Colonic mucosa (tissue), 4 donors: ENCODE results near the gene TMEM63C. TPM values are rescaled to one million over a fixed set of nuclear protein-coding genes. Genes with fewer than 3 reads are reported as not detected.

Experiments used
- DNase-seq: peaks from one replicate; pipeline ENCODE4 v3.0.0-alpha.2; 2020
- H3K27ac ChIP-seq: fragments of 200-600 bp; one replicate; pipeline ENCODE4 v1.8.0; 2021
- H3K27me3 ChIP-seq: fragments of 200-600 bp; one replicate; pipeline ENCODE4 v1.8.0; 2021
- H3K36me3 ChIP-seq: fragments of 200-600 bp; one replicate; pipeline ENCODE4 v1.8.0; 2021
- H3K4me1 ChIP-seq: fragments of 200-600 bp; one replicate; pipeline ENCODE4 v1.8.0; 2021; ENCODE audit warnings: mild to moderate bottlenecking
- H3K4me3 ChIP-seq: fragments of 200-600 bp; one replicate; pipeline ENCODE4 v1.8.0; 2021
- H3K9ac ChIP-seq, 2 donors: one replicate each; pipeline ENCODE4 v1.7.0; 2013; ENCODE audit warnings: control low read depth in 2 of 2, low read depth in 2 of 2, low read length in 2 of 2
- H3K9me3 ChIP-seq: fragments of 200-600 bp; one replicate; pipeline ENCODE4 v1.8.0; 2021
- CTCF ChIP-seq: fragments of 200-600 bp; IDR thresholded peaks from one replicate; pipeline ENCODE4 v1.8.0; 2022; ENCODE audit warnings: antibody characterized with exemption, mild to moderate bottlenecking
- intact Hi-C: fragments of 100-400 bp; cut with DNase I; formaldehyde crosslinking; loops from one replicate; pipeline ENCODE4 v1.14.1; 2022
- total RNA-seq, 2 donors: library from RNA; stranded (reverse); fragmentation: NEBNext Ultra II Directional in 1 of 2; extraction: Animal tissue kit (Norgen Biotek cat#: 25700) in 1 of 2; gene quantifications; one replicate each; pipeline ENCODE4 v1.2.1, GENCODE V29; 2021
- donor health status: healthy.
- donor health status: DM: no; HTN: no; CAD: no.
- donor health status: DM: no; HTN: no; CAD: no.

Gene TMEM63C
- total RNA-seq, 2 donors from 2014 or later = 5.9 to 13.2 TPM

- Histone ChIP-seq H3K9me3 (no peaks in the 10 kb centered on the region), H3K27me3 (peaks cover 15% of the 10 kb centered on the region), H3K4me3 (no peak overlapping the region), H3K36me3 (no peaks in the 10 kb centered on the region), H3K4me1 (no peaks in the 10 kb centered on the region), H3K9ac (no peak overlapping the region), H3K27ac (no peak overlapping the region)
- no peak for TF ChIP-seq CTCF
- intact Hi-C loops = no loop called here
- no peak for DNase-seq
These were observed 93.5 kb downstream of the TMEM63C start for GRCh38 chr14:77275041-77275580.

- H3K27me3 ChIP-seq = peaks cover 11% of the 10 kb centered on the region
- no peak overlapping the region for H3K9ac ChIP-seq
- H3K9me3 ChIP-seq = no peaks in the 10 kb centered on the region
- no peak overlapping the region for H3K4me3 ChIP-seq
- H3K36me3 ChIP-seq = no peaks in the 10 kb centered on the region
- no peak for TF ChIP-seq CTCF
- DNase-seq = no peak
- intact Hi-C loops = no loop called here
- H3K4me1 ChIP-seq = no peaks in the 10 kb centered on the region
- H3K27ac ChIP-seq = no peak overlapping the region
These were observed 94.0 kb downstream of the TMEM63C start for GRCh38 chr14:77275601-77276017.

GRCh38 chr14:77276295-77276935 is 94.8 kb downstream of the TMEM63C start:
- Histone ChIP-seq H3K27me3 (peaks cover 2% of the 10 kb centered on the region), H3K4me1 (no peaks in the 10 kb centered on the region), H3K27ac (no peak overlapping the region), H3K4me3 (no peak overlapping the region), H3K9me3 (no peaks in the 10 kb centered on the region), H3K9ac (no peak overlapping the region), H3K36me3 (no peaks in the 10 kb centered on the region)
- DNase-seq = no peak
- intact Hi-C loops = no loop called here
- TF ChIP-seq CTCF = no peak

GRCh38 chr14:77276959-77277358 is 95.4 kb downstream of the TMEM63C start:
- Histone ChIP-seq H3K36me3 (no peaks in the 10 kb centered on the region), H3K4me1 (no peaks in the 10 kb centered on the region), H3K9ac (no peak overlapping the region), H3K27ac (no peak overlapping the region), H3K27me3 (no peaks in the 10 kb centered on the region), H3K4me3 (no peak overlapping the region), H3K9me3 (no peaks in the 10 kb centered on the region)
- intact Hi-C loops = no loop called here
- no peak for TF ChIP-seq CTCF
- no peak for DNase-seq

GRCh38 chr14:77278461-77279230 is 97.0 kb downstream of the TMEM63C start:
- no peak for DNase-seq
- Histone ChIP-seq H3K36me3 (no peaks in the 10 kb centered on the region), H3K4me3 (no peak overlapping the region), H3K4me1 (no peaks in the 10 kb centered on the region), H3K27me3 (no peaks in the 10 kb centered on the region), H3K9ac (no peak overlapping the region), H3K9me3 (no peaks in the 10 kb centered on the region), H3K27ac (no peak overlapping the region)
- no peak for TF ChIP-seq CTCF
- intact Hi-C loops = no loop called here
